NK-92 (cell line): ENCODE results near the gene ARPC5.
"Not testable (repeated sequence)": the region's sequence is repeated elsewhere in the genome, so short reads cannot be mapped to it uniquely, and the experiment has no call there.

Experiments
- DNase-seq: peaks from one replicate; lab custom pipeline; 2025; ENCODE audit not compliant: unreplicated experiment; lab: John Stamatoyannopoulos, UW

Gene ARPC5

DNA sequence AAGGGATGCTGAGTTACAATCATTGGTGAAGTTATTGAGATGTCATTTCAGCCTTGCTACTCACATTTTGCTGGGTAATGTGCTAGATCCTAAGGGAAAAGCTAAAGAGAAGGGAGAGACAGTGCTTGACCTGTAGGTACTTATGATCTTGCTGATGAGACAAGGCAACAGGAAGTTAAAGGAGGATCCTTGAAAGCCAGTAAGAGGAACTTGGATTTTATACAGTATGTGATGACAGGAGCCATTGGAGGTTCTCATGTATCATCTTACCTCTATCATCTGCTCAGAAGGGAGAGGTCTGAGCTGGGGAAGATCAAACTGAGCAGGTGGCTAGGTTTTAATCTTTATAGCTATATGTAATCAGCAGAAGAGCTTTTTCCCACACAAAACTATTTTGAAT lies 11.2 kb upstream of the ARPC5 start:
- DNase-seq, result no peak

DNA sequence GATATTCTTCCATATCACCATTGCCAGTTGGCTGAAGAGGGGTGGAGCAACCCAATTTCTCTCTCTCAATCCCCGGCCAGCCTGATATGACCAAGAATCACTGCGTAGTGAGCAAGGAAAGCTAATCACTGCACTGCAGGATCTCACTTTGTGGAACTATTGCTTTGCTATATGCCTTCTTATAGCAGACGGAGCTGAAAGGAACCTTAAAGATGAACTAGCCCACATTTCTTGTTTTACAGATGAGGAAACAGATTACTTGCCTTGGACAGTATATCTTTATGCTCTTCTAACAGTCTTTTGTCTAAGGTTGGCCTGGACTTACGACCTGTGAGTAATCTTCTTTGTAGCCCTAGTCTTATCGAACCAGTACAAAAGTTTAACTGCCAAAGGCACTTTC lies 9.9 kb upstream of the ARPC5 start:
- DNase-seq, result no peak

DNA sequence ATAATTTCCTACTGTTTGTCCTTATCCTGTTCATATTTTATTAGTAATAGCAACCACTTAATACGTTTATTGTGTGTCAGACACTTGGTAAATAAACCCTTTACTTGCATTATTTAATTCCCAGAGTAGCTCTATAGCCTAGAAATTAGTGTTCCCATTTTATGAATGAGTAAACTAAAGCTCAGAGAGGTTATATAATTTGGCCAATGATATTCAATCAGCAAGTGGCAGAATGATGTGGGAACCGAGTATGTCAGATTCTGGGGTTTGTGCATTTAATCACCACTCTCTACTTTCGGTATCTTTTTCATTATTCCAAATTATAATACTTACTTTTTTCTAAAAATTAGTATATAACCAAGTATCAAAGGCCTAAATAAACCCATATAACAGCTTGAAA lies 6.6 kb upstream of the ARPC5 start:
- DNase-seq, result no peak

DNA sequence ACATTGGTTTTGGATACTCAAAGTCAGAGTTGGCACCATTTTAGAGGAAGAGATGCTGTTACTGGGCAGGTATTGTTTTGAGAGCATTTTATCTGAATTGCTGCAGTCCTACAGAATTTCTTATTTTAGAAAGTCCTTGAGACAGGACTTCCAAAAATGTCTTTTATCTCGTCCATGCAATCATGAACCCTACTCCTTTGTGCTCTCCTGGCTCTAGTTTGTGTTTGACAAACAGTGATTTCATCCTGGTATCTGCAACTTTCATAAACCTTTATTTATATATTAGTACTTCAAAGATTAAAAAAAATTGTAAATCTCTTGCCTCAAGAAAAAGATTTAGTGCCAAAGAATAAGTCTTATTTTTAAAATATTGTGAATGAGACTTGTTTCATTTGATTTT lies 4.6 kb upstream of the ARPC5 start:
- DNase-seq, result no peak

GRCh38 chr1:183638649-183639387 lies 3.2 kb upstream of the ARPC5 start:
- DNase-seq, result no peak

- DNase-seq, result no peak
Measured at GRCh38 chr1:183636783-183637182, 1.2 kb upstream of the ARPC5 start.

- no peak for DNase-seq
Measured at GRCh38 chr1:183636334-183636682, 725 bp upstream of the ARPC5 start.

DNA sequence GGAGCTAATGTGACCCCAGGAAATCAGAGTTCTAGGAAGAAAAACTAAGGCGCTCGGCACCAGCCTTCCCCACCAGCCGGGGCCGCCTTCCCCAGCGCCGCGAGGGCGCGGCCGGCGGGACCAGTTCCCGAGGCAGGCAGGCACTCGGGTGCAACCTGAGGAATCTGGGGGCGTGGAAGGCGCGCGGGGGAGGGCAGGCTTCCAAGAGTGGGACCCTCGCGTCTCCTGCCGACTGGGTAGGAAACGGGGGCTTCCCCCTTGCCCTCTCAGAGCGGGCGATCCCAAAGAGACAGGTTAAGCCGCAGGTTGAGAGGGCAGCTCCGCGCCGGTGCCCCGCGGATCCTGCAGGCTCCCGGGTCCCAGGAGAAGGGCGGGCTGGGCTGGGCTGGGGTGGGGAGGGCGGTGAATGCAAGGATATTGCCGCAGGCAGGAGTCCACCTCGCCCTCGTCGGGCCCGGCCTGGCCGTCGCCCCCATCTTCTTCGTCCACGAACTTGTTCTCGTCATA lies 431 bp downstream of the ARPC5 start:
- no peak for DNase-seq

GRCh38 chr1:183634429-183635065 lies 1.0 kb downstream of the ARPC5 start:
- DNase-seq, result no peak

DNA sequence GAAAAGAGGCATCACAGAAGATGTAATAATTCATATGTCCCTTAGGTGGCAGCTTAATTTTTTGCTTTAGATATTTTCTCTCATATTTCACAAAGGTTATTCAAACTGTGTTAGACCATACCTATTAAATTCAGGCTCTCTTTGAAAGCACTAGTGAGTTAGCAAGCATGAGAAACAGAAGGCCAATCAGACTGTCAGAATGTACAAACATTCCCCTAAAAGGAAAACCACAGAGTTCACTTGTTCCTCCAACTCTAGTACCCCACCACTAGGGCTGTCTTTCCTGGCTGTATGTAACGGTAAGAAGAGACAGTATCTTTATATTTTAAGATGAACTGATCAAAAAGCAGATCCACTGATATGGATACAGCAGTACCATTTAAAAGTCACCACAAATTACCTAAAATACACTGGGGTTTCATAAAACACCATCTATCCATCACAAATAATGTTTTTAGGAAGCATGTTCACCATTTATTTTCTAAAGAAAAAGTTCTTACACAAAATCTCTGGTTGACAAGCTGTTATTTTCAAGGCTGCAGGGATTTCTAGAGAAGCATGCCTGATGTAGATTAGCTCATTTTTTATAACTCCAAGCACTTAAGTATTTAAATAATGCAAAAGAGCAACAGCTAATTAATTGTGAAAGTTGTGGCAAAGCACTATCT lies 1.8 kb downstream of the ARPC5 start:
- no peak for DNase-seq

GRCh38 chr1:183632964-183633363 lies 2.6 kb downstream of the ARPC5 start:
- no peak for DNase-seq

- DNase-seq, result no peak
Measured at GRCh38 chr1:183632114-183632513, 3.5 kb downstream of the ARPC5 start.

- no peak for DNase-seq
Measured at GRCh38 chr1:183630748-183631147, 4.8 kb downstream of the ARPC5 start.

DNA sequence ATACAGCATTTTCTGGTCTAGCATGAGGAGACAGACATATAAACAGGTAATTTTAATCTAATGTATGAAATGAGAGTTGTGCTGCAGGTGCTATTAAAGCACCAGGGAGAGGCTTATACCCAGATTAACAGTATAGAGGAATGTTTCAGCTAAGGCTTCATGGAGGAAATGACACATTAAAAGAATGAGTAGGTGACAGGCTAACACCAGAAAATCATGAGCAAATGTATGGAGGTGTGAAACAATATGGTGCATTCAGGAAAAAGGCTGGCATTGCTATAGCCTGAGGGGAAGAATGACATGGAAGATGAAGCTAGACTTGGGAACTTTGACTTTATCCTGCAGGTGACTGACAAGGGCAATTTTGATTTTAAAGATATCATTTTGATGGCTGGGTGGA lies 7.0 kb downstream of the ARPC5 start:
- no peak for DNase-seq

DNA sequence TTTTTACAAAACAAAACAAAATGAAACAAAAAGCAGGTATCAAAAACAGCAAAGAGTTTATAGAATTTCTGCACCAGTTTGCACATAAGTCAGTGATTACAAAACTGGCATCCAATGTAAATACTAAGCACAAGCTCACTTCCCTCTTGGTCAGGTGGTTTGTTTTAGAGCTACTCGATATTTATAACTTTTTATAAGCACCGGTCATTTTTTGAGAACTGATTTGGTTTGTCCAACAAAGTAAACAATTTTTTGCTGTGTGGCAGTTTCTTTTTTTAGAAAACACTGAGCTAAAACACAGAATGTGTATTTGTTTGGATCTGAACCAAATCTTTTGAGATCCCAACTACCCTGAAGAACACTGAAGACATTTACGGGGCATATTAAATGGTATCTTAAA lies 9.3 kb downstream of the ARPC5 start:
- not testable (repeated sequence) for DNase-seq

- no peak for DNase-seq
Measured at GRCh38 chr1:183622884-183623785, 12.4 kb downstream of the ARPC5 start.

DNA sequence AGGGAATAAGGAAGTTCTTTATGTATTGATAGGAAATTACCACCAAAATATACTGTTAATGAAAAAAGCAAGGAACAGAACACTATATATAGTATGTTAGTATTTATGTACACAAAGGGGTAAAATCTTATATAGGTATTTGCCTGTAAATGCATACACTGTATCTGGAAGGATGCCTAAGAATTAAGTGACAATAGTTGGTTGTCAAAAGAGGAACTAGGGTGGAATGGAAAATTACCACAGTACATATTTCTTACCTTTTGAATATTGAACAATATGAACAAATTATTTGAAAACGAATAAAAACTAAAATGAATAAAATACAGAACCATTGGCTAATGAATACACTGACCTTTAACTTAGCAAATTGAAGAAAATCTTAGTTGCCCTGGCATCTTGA lies 13.6 kb downstream of the ARPC5 start:
- DNase-seq, result no peak

- DNase-seq, result no peak
Measured at GRCh38 chr1:183620311-183620710, 15.3 kb downstream of the ARPC5 start.

DNA sequence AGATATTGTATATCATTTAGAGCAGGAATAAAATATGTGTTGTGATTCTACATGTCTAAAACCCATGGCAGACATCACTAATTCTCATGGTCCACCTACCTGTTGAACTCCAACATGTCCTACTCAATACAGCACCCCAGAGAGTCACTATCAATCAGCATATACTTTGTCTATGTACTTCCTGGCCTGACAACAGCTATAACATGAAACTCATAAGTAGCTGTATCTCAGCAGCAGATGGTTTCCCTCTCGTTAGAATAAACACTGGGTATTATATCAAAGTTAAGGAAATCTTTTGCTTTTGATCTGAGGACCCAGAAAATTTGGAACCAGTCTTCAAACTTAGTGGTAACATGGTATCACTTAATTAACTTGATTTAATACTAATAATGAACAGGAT lies 15.8 kb downstream of the ARPC5 start:
- no peak for DNase-seq

DNA sequence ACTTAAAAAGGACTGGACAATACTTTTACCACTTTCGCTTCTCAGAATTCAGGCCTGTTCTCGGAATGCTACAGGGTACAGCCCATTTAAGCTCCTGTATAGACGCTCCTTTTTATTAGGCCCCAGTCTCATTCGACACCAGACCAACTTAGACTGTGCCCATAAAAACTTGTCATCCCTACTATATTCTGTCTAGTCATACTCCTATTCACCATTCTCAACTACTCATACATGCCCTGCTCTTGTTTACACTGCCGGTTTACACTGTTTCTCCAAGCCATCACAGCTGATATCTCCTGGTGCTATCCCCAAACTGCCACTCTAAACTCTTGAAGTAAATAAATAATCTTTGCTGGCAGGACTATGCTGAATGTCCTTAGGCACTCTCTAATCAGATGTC lies 17.4 kb downstream of the ARPC5 start:
- not testable (repeated sequence) for DNase-seq

DNA sequence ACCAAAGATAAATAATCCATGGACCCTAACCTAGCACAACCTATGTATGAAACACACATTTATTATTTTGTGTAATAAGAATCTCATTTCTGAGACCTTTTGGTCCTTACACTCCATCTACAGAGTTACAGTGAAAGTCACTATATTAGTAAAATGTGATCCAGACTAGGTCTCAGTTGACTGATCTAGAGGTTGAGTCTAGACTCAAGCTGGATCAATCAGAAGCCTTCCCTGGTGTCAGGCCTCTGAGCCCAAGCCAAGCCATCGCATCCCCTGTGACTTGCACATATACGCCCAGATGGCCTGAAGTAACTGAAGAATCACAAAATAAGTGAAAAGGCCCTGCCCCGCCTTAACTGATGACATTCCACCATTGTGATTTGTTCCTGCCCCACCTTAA lies 22.6 kb downstream of the ARPC5 start:
- not testable (repeated sequence) for DNase-seq
